ENCODE results near the gene FKRP.
"Not testable (repeated sequence)": the region's sequence is repeated elsewhere in the genome, so short reads cannot be mapped to it uniquely, and the experiment has no call there.

The FKRP gene

DNA sequence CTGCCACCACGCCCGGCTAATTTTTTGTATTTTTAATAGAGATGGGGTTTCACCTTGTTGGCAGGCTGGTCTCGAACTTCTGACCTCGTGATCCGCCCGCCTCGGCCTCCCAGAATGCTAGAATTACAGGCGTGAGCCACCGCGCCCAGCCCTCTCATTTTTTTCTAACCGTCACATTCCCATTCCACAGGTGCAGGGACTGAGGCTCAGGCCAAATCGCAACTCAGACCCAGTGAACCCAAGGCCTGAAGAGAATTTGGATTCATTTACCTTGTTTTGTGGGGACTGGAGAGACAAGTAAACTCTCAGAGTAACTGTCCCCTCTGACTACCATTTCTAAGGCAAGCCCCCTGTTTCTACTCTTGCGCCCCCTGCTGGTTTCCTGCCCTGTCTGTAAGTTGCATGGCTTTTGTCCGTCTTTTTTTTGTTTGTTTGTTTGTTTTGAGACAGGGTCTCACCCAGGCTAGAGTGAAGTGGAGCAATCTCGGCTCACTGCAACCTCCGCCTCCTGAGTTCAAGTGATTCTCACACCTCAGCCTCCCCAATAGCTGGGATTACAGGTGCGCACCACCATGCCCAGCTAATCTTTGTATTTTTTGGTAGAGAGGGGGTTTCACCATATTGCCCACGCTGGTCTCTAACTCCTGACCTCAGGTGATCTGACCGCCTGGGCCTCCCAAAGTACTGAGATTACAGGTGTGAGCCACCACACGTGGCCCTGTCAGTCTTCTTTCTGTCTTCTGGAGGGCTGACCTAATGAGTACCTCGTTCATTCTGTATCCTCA is 2.7 kb downstream of the FKRP start:
- Histone ChIP-seq H3K9me3 (ENCODE audit: insufficient read depth, low read depth, low read length) (no peaks in the 10 kb centered on the region), H3K27me3 (ENCODE audit: insufficient read depth, low read length) (no peaks in the 10 kb centered on the region), H3K4me3 (ENCODE audit: low read length) (no peak overlapping the region), H3K36me3 (ENCODE audit: insufficient read depth, low read length) (peaks cover 23% of the 10 kb centered on the region), H3K27ac (ENCODE audit: low read depth, low read length) (no peak overlapping the region), H3K4me1 (ENCODE audit: insufficient read depth, low read length) (peaks cover 10% of the 10 kb centered on the region), H3K9ac (ENCODE audit: low read depth, low read length) (no peak overlapping the region)
- 86% methylated on average over 21 of the region's 21 CpGs for WGBS

DNA sequence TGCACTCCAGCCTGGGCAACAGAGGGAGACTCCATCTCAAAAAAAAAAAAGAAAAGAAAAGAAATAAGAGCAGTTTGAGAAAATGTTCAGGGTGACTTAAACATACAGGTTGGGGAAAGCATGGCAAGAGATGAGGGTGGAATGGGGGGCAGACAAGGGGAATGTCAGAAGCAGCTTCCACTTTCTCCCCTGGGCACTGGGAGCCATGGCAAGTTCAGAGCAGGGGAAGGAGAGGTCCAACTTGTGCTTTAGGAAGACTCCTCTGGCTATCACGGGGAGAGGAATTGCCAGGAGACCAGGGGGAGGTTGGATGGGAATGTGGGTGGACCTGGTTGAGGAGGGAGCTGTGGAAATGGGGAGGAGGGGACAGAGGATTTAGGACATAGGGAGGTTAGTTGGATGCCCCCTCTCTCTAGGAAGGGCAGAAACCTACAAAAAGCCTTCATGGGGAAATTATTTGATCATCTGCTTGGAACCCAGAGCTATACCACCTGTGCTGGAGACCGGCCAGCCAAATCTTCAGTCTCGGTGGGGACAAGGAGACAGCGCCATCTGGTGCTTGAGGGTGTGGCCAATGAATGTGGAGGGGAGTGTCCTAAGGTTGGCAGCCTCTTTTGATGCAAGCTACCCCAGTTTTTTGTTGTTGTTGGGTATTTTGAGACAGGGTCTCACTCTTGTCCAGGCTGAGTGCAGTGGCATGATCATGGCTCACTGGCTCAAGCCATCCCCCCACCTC is 7.7 kb downstream of the FKRP start:
- Histone ChIP-seq H3K27ac (ENCODE audit: low read depth, low read length) (no peak overlapping the region), H3K9me3 (ENCODE audit: insufficient read depth, low read depth, low read length) (no peaks in the 10 kb centered on the region), H3K9ac (ENCODE audit: low read depth, low read length) (no peak overlapping the region), H3K36me3 (ENCODE audit: insufficient read depth, low read length) (peaks cover 43% of the 10 kb centered on the region), H3K4me3 (ENCODE audit: low read length) (no peak overlapping the region), H3K27me3 (ENCODE audit: insufficient read depth, low read length) (no peaks in the 10 kb centered on the region), H3K4me1 (ENCODE audit: insufficient read depth, low read length) (no peaks in the 10 kb centered on the region)
- 57% methylated on average over 4 of the region's 4 CpGs for WGBS

DNA sequence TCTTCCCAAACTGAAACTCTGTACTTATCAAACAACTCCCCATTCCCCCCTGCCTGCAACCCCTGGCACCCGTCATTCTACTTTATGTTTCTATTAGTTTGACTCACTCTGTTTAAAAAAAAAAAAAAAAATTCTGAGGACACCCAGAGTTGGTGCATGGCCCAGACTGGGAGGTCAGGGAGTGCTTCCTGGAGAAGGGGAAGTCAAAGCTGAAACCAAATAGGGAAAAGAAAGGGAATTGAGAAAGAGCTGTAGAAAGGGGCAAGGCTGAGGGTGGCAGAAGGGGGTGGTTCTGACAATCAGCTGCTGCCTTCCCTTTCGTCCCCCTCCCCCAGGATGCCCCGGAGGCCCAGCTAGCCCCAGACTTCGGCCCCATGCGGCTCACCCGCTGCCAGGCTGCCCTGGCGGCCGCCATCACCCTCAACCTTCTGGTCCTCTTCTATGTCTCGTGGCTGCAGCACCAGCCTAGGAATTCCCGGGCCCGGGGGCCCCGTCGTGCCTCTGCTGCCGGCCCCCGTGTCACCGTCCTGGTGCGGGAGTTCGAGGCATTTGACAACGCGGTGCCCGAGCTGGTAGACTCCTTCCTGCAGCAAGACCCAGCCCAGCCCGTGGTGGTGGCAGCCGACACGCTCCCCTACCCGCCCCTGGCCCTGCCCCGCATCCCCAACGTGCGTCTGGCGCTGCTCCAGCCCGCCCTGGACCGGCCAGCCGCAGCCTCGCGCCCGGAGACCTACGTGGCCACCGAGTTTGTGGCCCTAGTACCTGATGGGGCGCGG is 9.4 kb downstream of the FKRP start:
- H3K27ac ChIP-seq (ENCODE audit: low read depth, low read length) = no peak overlapping the region
- H3K4me3 ChIP-seq (ENCODE audit: low read length) = no peak overlapping the region
- H3K4me1 ChIP-seq (ENCODE audit: insufficient read depth, low read length) = no peaks in the 10 kb centered on the region
- no peaks in the 10 kb centered on the region for H3K27me3 ChIP-seq (ENCODE audit: insufficient read depth, low read length)
- H3K36me3 ChIP-seq (ENCODE audit: insufficient read depth, low read length) = peaks cover 36% of the 10 kb centered on the region
- WGBS = 96% methylated on average over 39 of the region's 39 CpGs
- no peak overlapping the region for H3K9ac ChIP-seq (ENCODE audit: low read depth, low read length)
- H3K9me3 ChIP-seq (ENCODE audit: insufficient read depth, low read depth, low read length) = no peaks in the 10 kb centered on the region

DNA sequence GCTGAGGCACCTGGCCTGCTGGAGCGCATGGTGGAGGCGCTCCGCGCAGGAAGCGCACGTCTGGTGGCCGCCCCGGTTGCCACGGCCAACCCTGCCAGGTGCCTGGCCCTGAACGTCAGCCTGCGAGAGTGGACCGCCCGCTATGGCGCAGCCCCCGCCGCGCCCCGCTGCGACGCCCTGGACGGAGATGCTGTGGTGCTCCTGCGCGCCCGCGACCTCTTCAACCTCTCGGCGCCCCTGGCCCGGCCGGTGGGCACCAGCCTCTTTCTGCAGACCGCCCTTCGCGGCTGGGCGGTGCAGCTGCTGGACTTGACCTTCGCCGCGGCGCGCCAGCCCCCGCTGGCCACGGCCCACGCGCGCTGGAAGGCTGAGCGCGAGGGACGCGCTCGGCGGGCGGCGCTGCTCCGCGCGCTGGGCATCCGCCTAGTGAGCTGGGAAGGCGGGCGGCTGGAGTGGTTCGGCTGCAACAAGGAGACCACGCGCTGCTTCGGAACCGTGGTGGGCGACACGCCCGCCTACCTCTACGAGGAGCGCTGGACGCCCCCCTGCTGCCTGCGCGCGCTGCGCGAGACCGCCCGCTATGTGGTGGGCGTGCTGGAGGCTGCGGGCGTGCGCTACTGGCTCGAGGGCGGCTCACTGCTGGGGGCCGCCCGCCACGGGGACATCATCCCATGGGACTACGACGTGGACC is 10.1 kb downstream of the FKRP start:
- H3K9ac ChIP-seq (ENCODE audit: low read depth, low read length) = no peak overlapping the region
- no peaks in the 10 kb centered on the region for H3K4me1 ChIP-seq (ENCODE audit: insufficient read depth, low read length)
- WGBS = 97% methylated on average over 86 of the region's 86 CpGs
- H3K9me3 ChIP-seq (ENCODE audit: insufficient read depth, low read depth, low read length) = no peaks in the 10 kb centered on the region
- H3K36me3 ChIP-seq (ENCODE audit: insufficient read depth, low read length) = peaks cover 29% of the 10 kb centered on the region
- H3K4me3 ChIP-seq (ENCODE audit: low read length) = no peak overlapping the region
- no peak overlapping the region for H3K27ac ChIP-seq (ENCODE audit: low read depth, low read length)
- H3K27me3 ChIP-seq (ENCODE audit: insufficient read depth, low read length) = no peaks in the 10 kb centered on the region

- Histone ChIP-seq H3K4me3 (ENCODE audit: low read length) (no peak overlapping the region), H3K27me3 (ENCODE audit: insufficient read depth, low read length) (no peaks in the 10 kb centered on the region), H3K9me3 (ENCODE audit: insufficient read depth, low read depth, low read length) (no peaks in the 10 kb centered on the region), H3K36me3 (ENCODE audit: insufficient read depth, low read length) (peaks cover 26% of the 10 kb centered on the region), H3K27ac (ENCODE audit: low read depth, low read length) (no peak overlapping the region), H3K4me1 (ENCODE audit: insufficient read depth, low read length) (no peaks in the 10 kb centered on the region), H3K9ac (ENCODE audit: low read depth, low read length) (no peak overlapping the region)
- WGBS = 95% methylated on average over 30 of the region's 30 CpGs
Observed at GRCh38 chr19:46756544-46756888, 10.7 kb downstream of the FKRP start.

GRCh38 chr19:46759206-46759605 is 13.3 kb downstream of the FKRP start:
- H3K9ac ChIP-seq (ENCODE audit: low read depth, low read length) = no peak overlapping the region
- no peak overlapping the region for H3K27ac ChIP-seq (ENCODE audit: low read depth, low read length)

GRCh38 chr19:46759817-46760333 is 14.0 kb downstream of the FKRP start:
- Histone ChIP-seq H3K4me1 (ENCODE audit: insufficient read depth, low read length) (no peaks in the 10 kb centered on the region), H3K9ac (ENCODE audit: low read depth, low read length) (no peak overlapping the region), H3K27ac (ENCODE audit: low read depth, low read length) (no peak overlapping the region), H3K4me3 (ENCODE audit: low read length) (no peak overlapping the region), H3K27me3 (ENCODE audit: insufficient read depth, low read length) (no peaks in the 10 kb centered on the region), H3K36me3 (ENCODE audit: insufficient read depth, low read length) (peaks cover 18% of the 10 kb centered on the region), H3K9me3 (ENCODE audit: insufficient read depth, low read depth, low read length) (no peaks in the 10 kb centered on the region)
- WGBS = 71% methylated on average over 7 of the region's 7 CpGs

More at GRCh38 chr19:46759206-46759605, 13.3 kb downstream of the FKRP start:
- 92% methylated on average over 6 of the region's 6 CpGs for WGBS
- H3K36me3 ChIP-seq (ENCODE audit: insufficient read depth, low read length) = peaks cover 18% of the 10 kb centered on the region
- no peak overlapping the region for H3K4me3 ChIP-seq (ENCODE audit: low read length)
- no peaks in the 10 kb centered on the region for H3K4me1 ChIP-seq (ENCODE audit: insufficient read depth, low read length)
- H3K9me3 ChIP-seq (ENCODE audit: insufficient read depth, low read depth, low read length) = no peaks in the 10 kb centered on the region
- H3K27me3 ChIP-seq (ENCODE audit: insufficient read depth, low read length) = no peaks in the 10 kb centered on the region

GRCh38 chr19:46760363-46760762 is 14.5 kb downstream of the FKRP start:
- WGBS = 92% methylated on average over 5 of the region's 5 CpGs
- H3K27ac ChIP-seq (ENCODE audit: low read depth, low read length) = no peak overlapping the region
- H3K27me3 ChIP-seq (ENCODE audit: insufficient read depth, low read length) = no peaks in the 10 kb centered on the region
- no peaks in the 10 kb centered on the region for H3K4me1 ChIP-seq (ENCODE audit: insufficient read depth, low read length)
- H3K9me3 ChIP-seq (ENCODE audit: insufficient read depth, low read depth, low read length) = no peaks in the 10 kb centered on the region
- H3K4me3 ChIP-seq (ENCODE audit: low read length) = no peak overlapping the region
- H3K36me3 ChIP-seq (ENCODE audit: insufficient read depth, low read length) = peaks cover 18% of the 10 kb centered on the region
- H3K9ac ChIP-seq (ENCODE audit: low read depth, low read length) = no peak overlapping the region

DNA sequence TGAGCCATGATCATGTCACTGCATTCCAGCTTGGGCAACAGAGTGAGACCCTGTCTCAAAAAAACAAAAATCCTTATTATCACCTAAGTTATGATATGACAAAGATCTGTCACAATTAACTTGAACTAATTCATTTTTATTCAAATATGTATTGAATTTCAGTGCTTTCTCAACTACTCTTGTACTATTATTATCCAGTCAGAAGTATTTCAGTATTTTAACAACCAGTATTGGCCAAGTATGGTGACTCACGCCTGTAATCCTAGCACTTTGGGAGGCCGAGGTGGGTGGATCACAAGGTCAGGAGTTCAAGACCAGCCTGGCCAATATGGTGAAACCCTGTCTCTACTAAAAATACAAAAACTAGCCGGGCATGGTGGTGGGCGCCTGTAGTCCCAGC is 15.0 kb downstream of the FKRP start:
- H3K4me3 ChIP-seq (ENCODE audit: low read length); H3K4me1 ChIP-seq (ENCODE audit: insufficient read depth, low read length); H3K27me3 ChIP-seq (ENCODE audit: insufficient read depth, low read length); H3K27ac ChIP-seq (ENCODE audit: low read depth, low read length); H3K9me3 ChIP-seq (ENCODE audit: insufficient read depth, low read depth, low read length); H3K9ac ChIP-seq (ENCODE audit: low read depth, low read length): not testable (repeated sequence)
- H3K36me3 ChIP-seq (ENCODE audit: insufficient read depth, low read length) = peaks cover 18% of the 10 kb centered on the region
- 96% methylated on average over 4 of the region's 4 CpGs for WGBS

- H3K36me3 ChIP-seq (ENCODE audit: insufficient read depth, low read length) = peaks cover 16% of the 10 kb centered on the region
- H3K27ac ChIP-seq (ENCODE audit: low read depth, low read length) = no peak overlapping the region
- 92% methylated on average over 5 of the region's 5 CpGs for WGBS
Observed at GRCh38 chr19:46761418-46761831, 15.6 kb downstream of the FKRP start.

More at GRCh38 chr19:46761418-46761831, 15.6 kb downstream of the FKRP start:
- Histone ChIP-seq H3K27me3 (ENCODE audit: insufficient read depth, low read length) (no peaks in the 10 kb centered on the region), H3K9ac (ENCODE audit: low read depth, low read length) (no peak overlapping the region), H3K4me3 (ENCODE audit: low read length) (no peak overlapping the region), H3K4me1 (ENCODE audit: insufficient read depth, low read length) (no peaks in the 10 kb centered on the region), H3K9me3 (ENCODE audit: insufficient read depth, low read depth, low read length) (no peaks in the 10 kb centered on the region)

All from HUES64 (cell line).